Measurements from ENCODE around the gene AFDN. TPM values are rescaled to one million over a fixed set of nuclear protein-coding genes. Genes with fewer than 3 reads are reported as not detected.

The AFDN gene
- total and polyA plus RNA-seq, 10 of the 15 experiments (the other 5 are each of a cell fraction or from before 2014, with no cell fraction given), result 5.7 to 68.2 (median 45.1) TPM

GRCh38 chr6:167779129-167779992, 47.4 kb upstream of the AFDN start:
- Histone ChIP-seq H3K27ac (ENCODE audit: control insufficient read depth, insufficient read depth) (no peak overlapping the region), H3K4me2 (ENCODE audit: control insufficient read depth, insufficient read depth) (no peak overlapping the region), H3K4me1 (ENCODE audit: control insufficient read depth, insufficient read depth, low read length) (no peaks in the 10 kb centered on the region), H3K4me3 (no peak overlapping the region), H3K36me3 (ENCODE audit: control insufficient read depth in 2 of 2, insufficient read depth in 2 of 2, low read length in 1 of 2) (no peaks in the 10 kb centered on the region), H3K27me3 (replicated peaks in 1 of 2; ENCODE audit: control insufficient read depth in 2 of 2, insufficient read depth in 2 of 2, low read length in 1 of 2) (no peaks in the 10 kb centered on the region; a peak in 1 of 4 replicates), H2AFZ (ENCODE audit: control insufficient read depth, low read depth, low read length) (no peak overlapping the region), H3K9ac (ENCODE audit: control insufficient read depth, insufficient read depth, low read length) (no peak overlapping the region), H3K9me3 (replicated peaks; ENCODE audit: control insufficient read depth, insufficient read depth, low read length) (no peaks in the 10 kb centered on the region), H4K20me1 (ENCODE audit: control insufficient read depth, insufficient read depth) (no peaks in the 10 kb centered on the region), H3K79me2 (ENCODE audit: control insufficient read depth, insufficient read depth, low read length) (no peaks in the 10 kb centered on the region)
- SMC1A ChIA-PET (ENCODE audit: uncharacterized antibody, unreplicated experiment), result no interaction called here
- WGBS (ENCODE audit: insufficient coverage, insufficient replicate concordance, low lambda C conversion rate, missing lambda C conversion rate), result 35% methylated on average over 20 of the region's 20 CpGs
- POLR2A ChIA-PET, result no interaction called here
- no peak for TF ChIP-seq SKIL (IDR thresholded peaks at IDR 0.05; ENCODE audit: low read depth, poor library complexity, severe bottlenecking)
- no peak for TF ChIP-seq MLLT1 (IDR thresholded peaks at IDR 0.05)
- no peak for TF ChIP-seq MYB (IDR thresholded peaks at IDR 0.05; ENCODE audit: borderline replicate concordance, low read depth, low read length)
- no peak for TF ChIP-seq USF2 (IDR thresholded peaks at IDR 0.05; ENCODE audit: borderline replicate concordance, low read depth, low read length)
- no peak for TF ChIP-seq RFX5 (IDR thresholded peaks at IDR 0.05; ENCODE audit: low read depth, low read length)
- TF ChIP-seq LARP7 (IDR thresholded peaks at IDR 0.05), result no peak
- no peak for TF ChIP-seq TCF7 (IDR thresholded peaks at IDR 0.05; ENCODE audit: borderline replicate concordance)
- TF ChIP-seq ATF2 (IDR thresholded peaks at IDR 0.05; ENCODE audit: low read length), result no peak
- TF ChIP-seq BMI1 (IDR thresholded peaks at IDR 0.05; ENCODE audit: borderline replicate concordance), result no peak
- no peak for TF ChIP-seq TBL1XR1 (IDR thresholded peaks at IDR 0.05; ENCODE audit: low read depth, low read length)
- TF ChIP-seq RBBP5 (conservative IDR thresholded peaks at IDR 0.05), result no peak
- TF ChIP-seq GABPA (IDR thresholded peaks at IDR 0.05; ENCODE audit: low read depth), result no peak
- no peak for TF ChIP-seq ZBTB33 (IDR thresholded peaks at IDR 0.05)
- no peak for TF ChIP-seq BCL11A (IDR thresholded peaks at IDR 0.05; ENCODE audit: low read depth, low read length)
- BruUV-seq (replicated peaks), result no TSS peak
- FAIRE-seq (no peak), ATAC-seq (no peak), DNase-seq (ENCODE audit: low read depth, low spot score) (no peak)
- in situ Hi-C loops (cut with MboI) (no loop called here), intact Hi-C loops (cut with micrococcal nuclease; ENCODE audit: unreplicated experiment) (no loop called here)
- RAD21 ChIA-PET (ENCODE audit: unreplicated experiment), result no interaction called here
- CTCF ChIA-PET, result no interaction called here

Data from GM12878 (cell line).